Measurements from ENCODE around the gene C8A. TPM values are rescaled to one million over a fixed set of nuclear protein-coding genes. Genes with fewer than 3 reads are reported as not detected.

C8A gene
- total RNA-seq, 2 experiments from 2014 or later, result not detected

GRCh38 chr1:56964349-56965017, 109.9 kb downstream of the C8A start:
- DNase-seq, result no peak
- intact Hi-C loops (cut with micrococcal nuclease), result no loop called here
- H3K27ac Mint-ChIP-seq, result no peak overlapping the region
- peaks cover 2% of the 10 kb centered on the region for H3K9me3 Mint-ChIP-seq
- no peaks in the 10 kb centered on the region for H3K36me3 Mint-ChIP-seq (ENCODE audit: low read depth)
- H3K27me3 Mint-ChIP-seq (ENCODE audit: low read depth), result peaks cover 10% of the 10 kb centered on the region
- H3K4me3 Mint-ChIP-seq, result no peak overlapping the region
- CTCF ChIA-PET, result no interaction called here
- no peaks in the 10 kb centered on the region for H3K4me1 Mint-ChIP-seq (ENCODE audit: low read depth)

GRCh38 chr1:56965191-56965590, 110.6 kb downstream of the C8A start:
- intact Hi-C loops (cut with micrococcal nuclease), result no loop called here
- Mint-ChIP-seq H3K9me3 (peaks cover 2% of the 10 kb centered on the region), H3K4me1 (ENCODE audit: low read depth) (no peaks in the 10 kb centered on the region), H3K4me3 (no peak overlapping the region), H3K27me3 (ENCODE audit: low read depth) (peaks cover 10% of the 10 kb centered on the region), H3K27ac (no peak overlapping the region), H3K36me3 (ENCODE audit: low read depth) (no peaks in the 10 kb centered on the region)
- CTCF ChIA-PET, result no interaction called here
- no peak for DNase-seq

- H3K4me3 Mint-ChIP-seq, result no peak within 1 kb of the TSS
- CTCF ChIA-PET, result no interaction called here
- H3K9me3 Mint-ChIP-seq, result peaks cover 1% of the 10 kb centered on the region
- intact Hi-C loops (cut with micrococcal nuclease), result no loop called here
- DNase-seq, result no peak
- H3K27ac Mint-ChIP-seq, result no peak within 1 kb of the TSS
- H3K4me1 Mint-ChIP-seq (ENCODE audit: low read depth), result no peaks in the 10 kb centered on the region
- no peaks in the 10 kb centered on the region for H3K36me3 Mint-ChIP-seq (ENCODE audit: low read depth)
- peaks cover 10% of the 10 kb centered on the region for H3K27me3 Mint-ChIP-seq (ENCODE audit: low read depth)
Measured at GRCh38 chr1:56965916-56966697, 111.5 kb downstream of the C8A start, which contains the start of gene C8B. Gene C8B, minus strand, starts transcription at chr1:56966015. Its CDS starts 67 bp downstream, at chr1:56965948.

GRCh38 chr1:56966698-56966999, 112.1 kb downstream of the C8A start:
- intact Hi-C loops (cut with micrococcal nuclease), result no loop called here
- peaks cover 10% of the 10 kb centered on the region for H3K27me3 Mint-ChIP-seq (ENCODE audit: low read depth)

GRCh38 chr1:56967355-56967754, 112.8 kb downstream of the C8A start:
- Mint-ChIP-seq H3K27ac (no peak overlapping the region), H3K36me3 (ENCODE audit: low read depth) (no peaks in the 10 kb centered on the region), H3K4me1 (ENCODE audit: low read depth) (no peaks in the 10 kb centered on the region), H3K4me3 (no peak overlapping the region), H3K9me3 (peaks cover 1% of the 10 kb centered on the region), H3K27me3 (ENCODE audit: low read depth) (peaks cover 10% of the 10 kb centered on the region)
- CTCF ChIA-PET, result interaction anchor here (1.1 kb wide), 1 partner anchor 22 kb away, joined by 3 read pairs; no protein-coding TSS in a partner anchor
- DNase-seq, result no peak
- intact Hi-C loops (cut with micrococcal nuclease), result no loop called here

More at GRCh38 chr1:56966698-56966999, 112.1 kb downstream of the C8A start:
- Mint-ChIP-seq H3K4me1 (ENCODE audit: low read depth) (no peaks in the 10 kb centered on the region), H3K9me3 (peaks cover 1% of the 10 kb centered on the region), H3K36me3 (ENCODE audit: low read depth) (no peaks in the 10 kb centered on the region), H3K27ac (no peak overlapping the region), H3K4me3 (no peak overlapping the region)
- CTCF ChIA-PET, result no interaction called here
- DNase-seq, result no peak

Other genes starting within 250 kb of the C8A start
- gene PRKAA2, start 209.5 kb upstream of the C8A start, total RNA-seq, result not detected
- gene FYB2, start 35.4 kb upstream of the C8A start, total RNA-seq, result not detected
- not detected for gene C8B, start 111.2 kb downstream of the C8A start, total RNA-seq

Measured in activated naive CD4-positive, alpha-beta T cell treated with anti-CD3 and anti-CD28 coated beads for 36 hours (primary cell).